ENCODE results near the gene GLIS1. TPM values are rescaled to one million over a fixed set of nuclear protein-coding genes. Genes with fewer than 3 reads are reported as not detected.

GLIS1 gene
- total RNA-seq, 2 experiments from 2014 or later: not detected

DNA sequence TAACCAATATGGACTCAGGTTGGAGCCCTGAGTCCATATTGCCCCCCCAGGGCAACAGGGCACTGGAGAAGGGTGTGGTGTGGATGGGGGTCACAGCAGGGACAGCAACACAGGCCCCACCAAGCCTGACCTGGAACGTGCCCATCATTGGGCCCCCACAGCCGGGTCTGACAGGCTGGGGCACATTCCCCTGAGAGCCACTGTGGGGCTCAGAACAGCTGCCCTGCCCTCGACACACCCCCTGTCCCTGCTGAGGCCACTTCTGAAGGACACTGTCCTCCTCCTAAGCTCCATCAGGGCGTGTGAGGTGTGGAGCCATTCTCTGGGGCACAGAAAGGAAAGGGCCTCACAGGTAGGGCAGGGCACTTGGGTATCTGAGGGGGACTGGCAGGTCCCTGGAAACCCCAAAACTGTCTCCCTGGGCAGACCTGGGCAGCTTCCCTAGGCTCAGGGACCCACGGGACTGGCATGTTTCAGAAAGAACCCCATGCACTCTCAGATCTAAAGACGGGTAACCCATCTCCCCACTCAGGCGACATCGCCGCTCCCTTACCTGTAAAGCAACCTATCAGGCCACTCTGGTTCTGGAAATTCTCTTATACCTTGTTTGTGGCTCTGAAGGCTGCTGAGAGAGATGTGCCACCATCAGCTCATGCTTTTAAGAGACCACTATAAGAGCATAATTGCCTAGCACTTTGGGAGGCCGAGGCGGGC is 184.2 kb downstream of the GLIS1 start:
- ChIA-PET CTCF (no interaction called here), POLR2A (no interaction called here)
- no peaks in the 10 kb centered on the region for H3K27me3 Mint-ChIP-seq
- peaks cover 9% of the 10 kb centered on the region for H3K4me1 Mint-ChIP-seq (ENCODE audit: low read depth)
- H3K27ac Mint-ChIP-seq: no peak overlapping the region
- DNase-seq (no peak), ATAC-seq (no peak)
- H3K36me3 Mint-ChIP-seq (ENCODE audit: low read depth): no peaks in the 10 kb centered on the region
- TF ChIP-seq, protein P1, sequence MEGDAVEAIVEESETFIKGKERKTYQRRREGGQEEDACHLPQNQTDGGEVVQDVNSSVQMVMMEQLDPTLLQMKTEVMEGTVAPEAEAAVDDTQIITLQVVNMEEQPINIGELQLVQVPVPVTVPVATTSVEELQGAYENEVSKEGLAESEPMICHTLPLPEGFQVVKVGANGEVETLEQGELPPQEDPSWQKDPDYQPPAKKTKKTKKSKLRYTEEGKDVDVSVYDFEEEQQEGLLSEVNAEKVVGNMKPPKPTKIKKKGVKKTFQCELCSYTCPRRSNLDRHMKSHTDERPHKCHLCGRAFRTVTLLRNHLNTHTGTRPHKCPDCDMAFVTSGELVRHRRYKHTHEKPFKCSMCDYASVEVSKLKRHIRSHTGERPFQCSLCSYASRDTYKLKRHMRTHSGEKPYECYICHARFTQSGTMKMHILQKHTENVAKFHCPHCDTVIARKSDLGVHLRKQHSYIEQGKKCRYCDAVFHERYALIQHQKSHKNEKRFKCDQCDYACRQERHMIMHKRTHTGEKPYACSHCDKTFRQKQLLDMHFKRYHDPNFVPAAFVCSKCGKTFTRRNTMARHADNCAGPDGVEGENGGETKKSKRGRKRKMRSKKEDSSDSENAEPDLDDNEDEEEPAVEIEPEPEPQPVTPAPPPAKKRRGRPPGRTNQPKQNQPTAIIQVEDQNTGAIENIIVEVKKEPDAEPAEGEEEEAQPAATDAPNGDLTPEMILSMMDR (IDR thresholded peaks at IDR 0.05): no peak
- H3K9me3 Mint-ChIP-seq: no peaks in the 10 kb centered on the region
- no peak overlapping the region for H3K4me3 Mint-ChIP-seq
- intact Hi-C loops (cut with micrococcal nuclease): no loop called here

DNA sequence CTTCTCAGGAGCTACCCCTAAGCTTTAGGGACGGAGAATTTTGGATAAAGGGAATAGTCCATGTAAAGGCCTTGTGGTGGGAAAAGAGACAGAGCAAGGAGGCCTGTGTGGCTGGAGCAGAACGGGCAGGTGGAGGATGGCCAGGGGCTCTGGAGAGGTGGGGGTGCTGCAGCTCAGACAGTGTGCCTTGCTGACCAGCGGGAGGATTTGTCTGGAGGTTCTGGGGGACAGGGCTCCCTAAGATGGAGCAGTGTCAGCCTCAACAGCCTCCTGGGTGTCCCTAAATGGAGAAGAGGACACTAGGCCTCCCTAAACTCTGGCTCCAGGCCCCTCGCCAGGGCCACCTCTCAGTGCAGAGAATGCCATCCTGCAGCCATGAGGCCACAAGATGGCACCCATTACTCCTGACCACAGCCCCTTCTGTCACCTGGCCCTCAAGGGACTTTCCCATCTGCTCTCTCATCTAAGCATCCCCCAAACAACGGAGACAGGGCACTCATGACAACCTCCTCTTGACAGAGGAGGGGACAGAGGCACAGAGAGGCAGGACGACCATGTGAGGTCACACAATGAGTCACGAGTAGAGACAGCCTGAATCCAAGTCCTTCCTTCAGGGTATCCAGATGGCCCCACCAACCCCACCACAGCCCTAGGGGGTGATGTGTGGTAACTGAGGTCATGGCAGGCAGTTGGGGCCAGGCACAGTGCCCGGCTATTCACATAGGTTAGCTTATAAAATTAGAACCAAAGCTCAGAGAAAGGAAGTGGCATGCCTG is 185.0 kb downstream of the GLIS1 start:
- Mint-ChIP-seq H3K27me3 (no peaks in the 10 kb centered on the region), H3K4me3 (no peak overlapping the region)
- CTCF ChIA-PET: no interaction called here

GRCh38 chr1:53552981-53553733 is 185.8 kb downstream of the GLIS1 start:
- ChIA-PET CTCF (interaction anchor here (0.7 to 1.4 kb wide), 2 partner anchors 9 to 129 kb away, joined by 4 to 5 read pairs; no protein-coding TSS in a partner anchor), POLR2A (interaction anchor here (0.7 kb wide), 1 partner anchor 9 kb away, joined by 3 read pairs; no protein-coding TSS in a partner anchor)
- H3K36me3 Mint-ChIP-seq (ENCODE audit: low read depth): no peaks in the 10 kb centered on the region
- TF ChIP-seq, protein P1 (IDR thresholded peaks at IDR 0.05): no peak
- no peak overlapping the region for H3K27ac Mint-ChIP-seq
- peak; percentile 33 for DNase-seq
- no peaks in the 10 kb centered on the region for H3K27me3 Mint-ChIP-seq
- ATAC-seq: peak; percentile 54
- H3K4me3 Mint-ChIP-seq: no peak overlapping the region
- H3K9me3 Mint-ChIP-seq: no peaks in the 10 kb centered on the region
- intact Hi-C loops (cut with micrococcal nuclease): no loop called here
- H3K4me1 Mint-ChIP-seq (ENCODE audit: low read depth): peaks cover 9% of the 10 kb centered on the region

More for the DNA sequence above, 185.0 kb downstream of the GLIS1 start:
- POLR2A ChIA-PET: interaction anchor here (0.7 kb wide), 1 partner anchor 8 kb away, joined by 3 read pairs; no protein-coding TSS in a partner anchor
- peak; percentile 50 for DNase-seq
- peak; percentile 81 for ATAC-seq
- intact Hi-C loops (cut with micrococcal nuclease): no loop called here
- peaks cover 9% of the 10 kb centered on the region for H3K4me1 Mint-ChIP-seq (ENCODE audit: low read depth)
- H3K9me3 Mint-ChIP-seq: no peaks in the 10 kb centered on the region
- TF ChIP-seq, protein P1 (IDR thresholded peaks at IDR 0.05): no peak
- H3K27ac Mint-ChIP-seq: peak overlapping the region; percentile 70
- no peaks in the 10 kb centered on the region for H3K36me3 Mint-ChIP-seq (ENCODE audit: low read depth)

- Mint-ChIP-seq H3K4me1 (ENCODE audit: low read depth) (peaks cover 9% of the 10 kb centered on the region), H3K27ac (no peak overlapping the region), H3K36me3 (ENCODE audit: low read depth) (no peaks in the 10 kb centered on the region), H3K9me3 (no peaks in the 10 kb centered on the region), H3K27me3 (no peaks in the 10 kb centered on the region), H3K4me3 (no peak overlapping the region)
- intact Hi-C loops (cut with micrococcal nuclease): no loop called here
- ChIA-PET CTCF (interaction anchor here (0.7 to 1.4 kb wide), 2 partner anchors 8 to 130 kb away, joined by 4 to 5 read pairs; no protein-coding TSS in a partner anchor), POLR2A (interaction anchor here (0.7 kb wide), 1 partner anchor 21 kb away, joined by 4 read pairs; no protein-coding TSS in a partner anchor)
- TF ChIP-seq, protein P1 (IDR thresholded peaks at IDR 0.05): no peak
- no peak for DNase-seq
- ATAC-seq: no peak
These were observed 186.7 kb downstream of the GLIS1 start for GRCh38 chr1:53552146-53552861.

Data from activated CD8-positive, alpha-beta T cell treated with anti-CD3 and anti-CD28 coated beads for 36 hours (primary cell).